SK-N-SH (cell line): ENCODE data around the gene CNTNAP5. TPM values are rescaled to one million over a fixed set of nuclear protein-coding genes. Genes with fewer than 3 reads are reported as not detected.

Source experiments
- CTCF ChIA-PET: fragments of 300-600, 350-600 bp; formaldehyde crosslinking; extraction: SDS; loops from one replicate; lab custom pipeline; 2021; lab: Yijun Ruan, JAX
- POLR2A ChIA-PET: fragments of 350-600 bp; sonication (Branson Sonifier 250); formaldehyde crosslinking; extraction: SDS; loops from one replicate; lab custom pipeline; 2020; ENCODE audit warnings: antibody characterized with exemption, inconsistent platforms; lab: Yijun Ruan, JAX
- DNase-seq: peaks from one replicate; pipeline ENCODE4 v3.0.0; 2012
- H2AFZ ChIP-seq: fragments of 200-600 bp; sonication (generic); 2 replicates; pipeline ENCODE4 v1.8.1; 2016; ENCODE audit warnings: antibody characterized with exemption, mild to moderate bottlenecking, low read depth
- H3F3A ChIP-seq: fragments of 200-600 bp; sonication (generic); replicated peaks from 2 replicates; pipeline ENCODE3; 2016; ENCODE audit warnings: antibody characterized with exemption, mild to moderate bottlenecking; ENCODE audit not compliant: insufficient read depth
- H3K27ac ChIP-seq, 2 experiments: fragments of 200-500 bp in 1 of 2; fragments of 200-600 bp in 1 of 2; sonication (Bioruptor generic) in 1 of 2; sonication (generic), shearing (Covaris generic) in 1 of 2; 2 replicates each; pipeline versions ENCODE4 v1.5.1 to v1.6.1; 2014 to 2016; ENCODE audit warnings: low read depth in 2 of 2, inconsistent platforms in 1 of 2, low read length in 1 of 2, mild to moderate bottlenecking in 1 of 2, mixed read lengths in 1 of 2
- H3K27me3 ChIP-seq: fragments of 200-600 bp; sonication (generic), shearing (Covaris generic); 2 replicates; pipeline ENCODE4 v1.6.1; 2016; ENCODE audit warnings: mixed run types; ENCODE audit not compliant: insufficient read depth
- H3K36me3 ChIP-seq, 2 experiments: fragments of 200-500 bp in 1 of 2; fragments of 200-600 bp in 1 of 2; sonication (Bioruptor generic) in 1 of 2; sonication (generic) in 1 of 2; replicated peaks in 1 of 2; 2 replicates each; pipeline versions ENCODE3 to v1.5.1; 2014 to 2016; ENCODE audit warnings: low read length in 1 of 2, mild to moderate bottlenecking in 1 of 2; ENCODE audit not compliant: insufficient read depth in 2 of 2, control insufficient read depth in 1 of 2
- H3K4me1 ChIP-seq, 2 experiments: fragments of 200-500 bp in 1 of 2; fragments of 200-600 bp in 1 of 2; sonication (Bioruptor generic) in 1 of 2; sonication (generic), shearing (Covaris generic) in 1 of 2; 2 replicates each; pipeline versions ENCODE4 v1.5.1 to v1.6.1; 2014 to 2016; ENCODE audit warnings: low read depth in 1 of 2, low read length in 1 of 2, mixed run types in 1 of 2; ENCODE audit not compliant: insufficient read depth in 2 of 2, control insufficient read depth in 1 of 2
- H3K4me2 ChIP-seq: fragments of 200-600 bp; sonication (generic), shearing (Covaris generic); 2 replicates; pipeline ENCODE4 v1.6.1; 2017; ENCODE audit warnings: mixed run types
- H3K4me3 ChIP-seq, 2 experiments: fragments of 200-500 bp in 1 of 2; fragments of 200-600 bp in 1 of 2; sonication (Bioruptor generic) in 1 of 2; sonication (generic), shearing (Covaris generic) in 1 of 2; 2 replicates each; pipeline versions ENCODE4 v1.5.1 to v1.8.1; 2014 to 2016; ENCODE audit warnings: low read depth in 2 of 2, inconsistent platforms in 1 of 2, low read length in 1 of 2, mild to moderate bottlenecking in 1 of 2, mixed read lengths in 1 of 2, moderate library complexity in 1 of 2
- H3K79me2 ChIP-seq: fragments of 200-600 bp; sonication (generic); 2 replicates; pipeline ENCODE4 v1.8.1; 2017; ENCODE audit warnings: mild to moderate bottlenecking; ENCODE audit not compliant: insufficient read depth
- H3K9ac ChIP-seq: fragments of 200-600 bp; sonication (generic); 2 replicates; pipeline ENCODE4 v1.6.1; 2017; ENCODE audit warnings: mixed run types
- H3K9me2 ChIP-seq: fragments of 200-600 bp; sonication (generic); 2 replicates; pipeline ENCODE4 v1.6.1; 2017; ENCODE audit warnings: mixed run types
- H3K9me3 ChIP-seq: fragments of 200-600 bp; sonication (generic); 2 replicates; pipeline ENCODE4 v1.6.1; 2017; ENCODE audit warnings: mixed run types, mild to moderate bottlenecking, moderate library complexity
- H4K20me1 ChIP-seq: fragments of 200-600 bp; sonication (generic); 2 replicates; pipeline ENCODE4 v1.6.1; 2017; ENCODE audit warnings: mild to moderate bottlenecking, mixed run types; ENCODE audit not compliant: insufficient read depth
- CHD2 ChIP-seq: fragments of 150-350 bp; IDR thresholded peaks from 2 replicates; pipeline ENCODE4 v1.6.1; 2018; ENCODE audit warnings: low read length; ENCODE audit not compliant: partially characterized antibody
- ELF1 ChIP-seq: IDR thresholded peaks from 2 replicates; pipeline ENCODE4 v1.4.0; 2012
- FOXM1 ChIP-seq: IDR thresholded peaks from 2 replicates; pipeline ENCODE4 v1.4.0; 2012; ENCODE audit warnings: low read depth, mild to moderate bottlenecking
- MXI1 ChIP-seq: IDR thresholded peaks from 2 replicates; pipeline ENCODE4 v1.6.1; 2012; ENCODE audit warnings: mild to moderate bottlenecking, low read depth, low read length, improper control_type of control experiment
- POLR2AphosphoS5 ChIP-seq: IDR thresholded peaks from 2 replicates; pipeline ENCODE4 v1.6.1; 2012; ENCODE audit warnings: low read depth, low read length
- TAF1 ChIP-seq: IDR thresholded peaks from 2 replicates; pipeline ENCODE4 v1.6.1; 2012; ENCODE audit warnings: low read depth, mild to moderate bottlenecking, low read length, moderate library complexity, borderline replicate concordance
- WGBS: methylation state at CpG from one replicate; pipeline ENCODE4 v1.1.6; 2017; ENCODE audit warnings: low lambda C conversion rate; 5-methylcytosine and 5-hydroxymethylcytosine counted together
- polyA plus RNA-seq, 3 experiments: library from polyadenylated mRNA; depleted of rRNA; stranded (reverse); fragments of >200 nt; gene quantifications; 2 replicates each; pipeline ENCODE4 v1.2.3, GENCODE V29; 2012
- TF ChIP-seq, protein P1 (sequence below): fragments of 200-600 bp; sonication (generic); IDR thresholded peaks from 2 replicates; pipeline ENCODE4 v1.6.1; 2017; ENCODE audit warnings: antibody characterized with exemption, mild to moderate bottlenecking, moderate library complexity
- TF ChIP-seq, protein P2 (sequence below): fragments of 150-350 bp; IDR thresholded peaks from 2 replicates; pipeline ENCODE4 v1.6.1; 2016; ENCODE audit warnings: mild to moderate bottlenecking, low read depth, low read length

CNTNAP5 gene
- polyA plus RNA-seq, 1 of the 3 experiments (the other 2 are of a cell fraction) = 0.08 TPM

DNA sequence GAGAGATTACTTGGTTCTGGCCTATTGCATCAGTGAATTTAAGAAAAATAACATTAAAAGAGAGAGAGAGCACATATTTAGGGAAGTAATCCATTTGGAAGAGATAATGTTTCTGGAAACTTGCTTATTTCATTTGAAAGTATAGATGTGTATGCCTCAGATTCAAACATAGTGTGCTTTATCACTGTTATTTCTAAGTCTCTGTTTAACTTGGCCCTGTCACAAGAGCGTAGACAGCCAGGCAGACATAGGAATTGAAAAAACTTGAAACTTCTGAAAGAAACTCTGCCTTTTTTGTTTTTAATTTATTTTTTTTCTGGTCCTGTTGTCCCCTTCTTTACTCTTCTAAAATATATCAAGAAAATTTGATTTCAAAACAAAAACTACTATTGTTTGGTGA lies 849.1 kb downstream of the CNTNAP5 start:
- no peaks in the 10 kb centered on the region for H3K36me3 ChIP-seq
- no peaks in the 10 kb centered on the region for H3K27me3 ChIP-seq
- CTCF ChIA-PET = no interaction called here
- TF ChIP-seq TAF1 = no peak
- TF ChIP-seq ELF1 = no peak
- TF ChIP-seq POLR2AphosphoS5 = no peak
- H3K9me3 ChIP-seq = no peaks in the 10 kb centered on the region
- H3K9me2 ChIP-seq = no peaks in the 10 kb centered on the region
- no peaks in the 10 kb centered on the region for H3K79me2 ChIP-seq
- WGBS = 10% methylated on average over 1 of the region's 1 CpG
- H3F3A ChIP-seq = no peaks in the 10 kb centered on the region
- H3K4me1 ChIP-seq = peaks cover 0 to 5% of the 10 kb centered on the region in 2 experiments; a peak in 2 of 4 replicates
- no peak overlapping the region for H3K4me2 ChIP-seq
- DNase-seq = no peak
- POLR2A ChIA-PET = no interaction called here
- H2AFZ ChIP-seq = no peak overlapping the region
- H3K9ac ChIP-seq = no peak overlapping the region
- no peak overlapping the region for H3K27ac ChIP-seq
- no peaks in the 10 kb centered on the region for H4K20me1 ChIP-seq
- H3K4me3 ChIP-seq = no peak overlapping the region

DNA sequence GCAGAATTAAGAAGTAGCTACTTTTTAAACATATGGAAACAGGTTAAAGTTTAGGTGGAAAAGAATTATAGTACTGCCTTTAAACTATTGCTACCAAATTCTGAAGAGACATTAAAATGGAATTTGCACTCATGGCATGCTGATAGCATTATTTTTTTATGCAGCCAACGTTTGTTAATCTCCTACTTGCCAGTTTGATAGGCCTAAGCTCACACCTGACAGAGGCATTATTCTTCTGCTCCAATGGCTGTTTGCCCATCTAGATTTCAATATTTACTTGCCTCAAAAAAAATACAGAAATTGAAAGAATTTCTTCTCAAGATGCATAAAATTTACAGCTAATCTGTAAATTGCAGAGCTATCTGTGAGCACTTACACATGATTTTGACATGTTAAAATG lies 849.6 kb downstream of the CNTNAP5 start:
- H3K9ac ChIP-seq = no peak overlapping the region
- no peaks in the 10 kb centered on the region for H3K9me3 ChIP-seq
- no peak overlapping the region for H3K27ac ChIP-seq
- H3F3A ChIP-seq = no peaks in the 10 kb centered on the region
- H3K4me1 ChIP-seq = peaks cover 0 to 5% of the 10 kb centered on the region in 2 experiments; a peak in 2 of 4 replicates
- DNase-seq = no peak
- POLR2A ChIA-PET = no interaction called here
- no peak overlapping the region for H3K4me2 ChIP-seq
- no peaks in the 10 kb centered on the region for H3K27me3 ChIP-seq
- H4K20me1 ChIP-seq = no peaks in the 10 kb centered on the region
- no peaks in the 10 kb centered on the region for H3K36me3 ChIP-seq
- no peaks in the 10 kb centered on the region for H3K79me2 ChIP-seq
- WGBS = 10% methylated on average over 1 of the region's 1 CpG
- CTCF ChIA-PET = no interaction called here
- no peak overlapping the region for H3K4me3 ChIP-seq
- TF ChIP-seq CHD2 (no peak), FOXM1 (no peak)
- no peak overlapping the region for H2AFZ ChIP-seq
- no peaks in the 10 kb centered on the region for H3K9me2 ChIP-seq

DNA sequence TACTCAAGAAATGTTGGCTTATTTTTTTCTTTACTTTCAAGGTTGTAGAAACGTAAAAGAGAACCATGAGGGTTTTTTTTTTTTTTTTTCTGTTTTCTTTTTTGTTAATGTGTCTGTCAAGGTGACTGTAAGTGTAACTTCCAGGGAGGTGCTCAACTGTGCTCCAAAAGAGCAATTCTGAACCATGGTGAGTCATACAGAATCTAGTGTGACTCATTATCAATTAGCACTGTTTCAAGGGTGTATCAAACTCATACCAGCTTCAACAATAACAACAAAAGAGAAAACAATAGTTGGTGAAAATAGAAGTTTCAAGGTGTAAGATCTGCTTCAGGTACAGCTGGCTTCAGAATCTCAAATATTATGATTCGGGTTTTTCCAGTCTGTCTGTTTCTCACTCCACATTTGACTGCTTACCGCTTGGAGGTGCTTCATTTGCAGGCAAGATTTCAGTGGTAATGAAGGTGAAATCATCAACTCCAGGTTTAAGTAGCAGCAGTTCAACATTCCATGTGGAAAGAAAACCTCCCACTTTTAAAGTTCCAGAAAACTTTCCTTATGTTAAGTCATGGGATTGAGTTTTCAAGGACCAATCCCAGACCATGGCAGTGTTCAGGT lies 850.6 kb downstream of the CNTNAP5 start:
- WGBS = 19% methylated on average over 3 of the region's 3 CpGs
- Histone ChIP-seq H3F3A (no peaks in the 10 kb centered on the region), H3K9ac (no peak overlapping the region), H3K4me1 (peaks cover 0 to 5% of the 10 kb centered on the region in 2 experiments; a peak in 2 of 4 replicates), H3K27me3 (no peaks in the 10 kb centered on the region), H3K9me3 (0 out of 2 replicates have a peak, but pooled peaks cover 5% of the 10 kb centered on the region), H3K9me2 (no peaks in the 10 kb centered on the region), H3K79me2 (no peaks in the 10 kb centered on the region), H3K4me3 (no peak overlapping the region), H3K27ac (no peak overlapping the region), H3K4me2 (no peak overlapping the region), H2AFZ (no peak overlapping the region), H3K36me3 (no peaks in the 10 kb centered on the region), H4K20me1 (no peaks in the 10 kb centered on the region)
- ChIA-PET POLR2A (no interaction called here), CTCF (interaction anchor here (0.6 kb wide), 1 partner anchor 473 kb away, joined by 3 read pairs; no protein-coding TSS in a partner anchor)
- TF ChIP-seq, protein P1, sequence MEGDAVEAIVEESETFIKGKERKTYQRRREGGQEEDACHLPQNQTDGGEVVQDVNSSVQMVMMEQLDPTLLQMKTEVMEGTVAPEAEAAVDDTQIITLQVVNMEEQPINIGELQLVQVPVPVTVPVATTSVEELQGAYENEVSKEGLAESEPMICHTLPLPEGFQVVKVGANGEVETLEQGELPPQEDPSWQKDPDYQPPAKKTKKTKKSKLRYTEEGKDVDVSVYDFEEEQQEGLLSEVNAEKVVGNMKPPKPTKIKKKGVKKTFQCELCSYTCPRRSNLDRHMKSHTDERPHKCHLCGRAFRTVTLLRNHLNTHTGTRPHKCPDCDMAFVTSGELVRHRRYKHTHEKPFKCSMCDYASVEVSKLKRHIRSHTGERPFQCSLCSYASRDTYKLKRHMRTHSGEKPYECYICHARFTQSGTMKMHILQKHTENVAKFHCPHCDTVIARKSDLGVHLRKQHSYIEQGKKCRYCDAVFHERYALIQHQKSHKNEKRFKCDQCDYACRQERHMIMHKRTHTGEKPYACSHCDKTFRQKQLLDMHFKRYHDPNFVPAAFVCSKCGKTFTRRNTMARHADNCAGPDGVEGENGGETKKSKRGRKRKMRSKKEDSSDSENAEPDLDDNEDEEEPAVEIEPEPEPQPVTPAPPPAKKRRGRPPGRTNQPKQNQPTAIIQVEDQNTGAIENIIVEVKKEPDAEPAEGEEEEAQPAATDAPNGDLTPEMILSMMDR = no peak
- TF ChIP-seq MXI1 = no peak
- TF ChIP-seq, protein P2, sequence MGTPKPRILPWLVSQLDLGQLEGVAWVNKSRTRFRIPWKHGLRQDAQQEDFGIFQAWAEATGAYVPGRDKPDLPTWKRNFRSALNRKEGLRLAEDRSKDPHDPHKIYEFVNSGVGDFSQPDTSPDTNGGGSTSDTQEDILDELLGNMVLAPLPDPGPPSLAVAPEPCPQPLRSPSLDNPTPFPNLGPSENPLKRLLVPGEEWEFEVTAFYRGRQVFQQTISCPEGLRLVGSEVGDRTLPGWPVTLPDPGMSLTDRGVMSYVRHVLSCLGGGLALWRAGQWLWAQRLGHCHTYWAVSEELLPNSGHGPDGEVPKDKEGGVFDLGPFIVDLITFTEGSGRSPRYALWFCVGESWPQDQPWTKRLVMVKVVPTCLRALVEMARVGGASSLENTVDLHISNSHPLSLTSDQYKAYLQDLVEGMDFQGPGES = no peak
- no peak for DNase-seq
